GM21360 (cell line): ENCODE measurements around the gene SPESP1.

Experiments used
- ATAC-seq: cut with Tn5 transposase; IDR thresholded peaks from one replicate; pipeline ENCODE4 v1.9.1; 2021; ENCODE audit warnings: mild to moderate bottlenecking, moderate library complexity; ENCODE audit not compliant: unreplicated experiment

Gene SPESP1

DNA sequence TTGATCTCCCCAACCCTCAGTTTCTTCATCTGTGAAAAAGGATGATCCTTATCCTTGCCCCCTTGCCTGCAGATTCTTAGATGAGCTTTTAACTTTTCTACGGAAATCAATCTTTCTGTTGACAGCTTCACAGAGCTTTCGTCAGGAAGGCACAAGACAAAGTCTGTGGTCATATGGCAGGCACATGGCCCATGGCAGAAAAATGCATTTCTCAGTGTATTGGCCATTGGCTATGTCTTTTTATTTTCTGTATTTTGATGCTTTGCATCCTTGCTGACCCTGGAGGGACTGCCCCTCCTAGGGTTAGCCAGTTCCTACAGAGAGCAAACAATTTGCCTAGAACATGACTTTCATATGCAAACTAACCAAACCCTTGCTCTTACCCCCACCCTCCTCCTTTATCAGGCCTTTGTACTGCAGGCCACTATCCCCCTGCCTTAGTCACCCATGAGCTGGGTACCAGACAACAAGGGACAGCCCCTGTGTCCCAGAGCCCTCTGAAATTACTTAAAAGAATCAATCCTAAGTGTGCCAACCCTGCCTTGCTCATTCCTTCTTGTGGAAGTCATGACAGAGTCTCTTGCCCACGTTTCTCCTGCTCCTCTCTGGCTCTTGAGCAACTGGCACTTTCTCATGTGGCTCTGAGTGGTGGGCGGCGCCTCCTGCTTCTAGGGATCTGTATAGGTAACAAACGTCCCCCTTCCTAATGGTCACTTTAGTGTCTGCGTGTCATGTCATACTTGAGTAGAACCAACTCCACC, 60.1 kb downstream of the SPESP1 start:
- no peak for ATAC-seq

DNA sequence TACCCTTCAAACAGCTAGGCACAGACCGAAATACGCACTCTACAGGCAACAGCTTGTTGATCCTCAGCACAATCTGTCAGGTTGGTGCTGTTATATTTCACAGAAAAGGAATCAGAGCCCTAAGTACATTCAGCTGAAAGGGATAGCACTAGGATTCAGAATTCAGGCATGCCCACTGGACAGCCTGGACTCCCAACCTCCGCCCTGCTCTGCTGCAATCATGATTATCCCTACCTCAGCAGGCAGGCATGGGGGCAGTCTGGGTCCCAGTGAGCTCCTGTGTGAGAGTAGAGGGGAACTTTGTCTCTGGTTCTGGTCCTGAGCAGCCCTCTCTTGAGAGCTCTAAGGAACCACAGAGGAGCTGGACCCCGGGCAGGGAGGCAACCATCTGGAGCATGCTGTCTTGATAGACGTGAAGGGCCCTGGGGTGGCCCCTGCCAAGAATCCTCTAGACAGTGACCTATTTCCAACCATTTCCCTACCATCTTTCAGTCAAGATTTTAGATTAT, 60.7 kb downstream of the SPESP1 start:
- ATAC-seq, result no peak

DNA sequence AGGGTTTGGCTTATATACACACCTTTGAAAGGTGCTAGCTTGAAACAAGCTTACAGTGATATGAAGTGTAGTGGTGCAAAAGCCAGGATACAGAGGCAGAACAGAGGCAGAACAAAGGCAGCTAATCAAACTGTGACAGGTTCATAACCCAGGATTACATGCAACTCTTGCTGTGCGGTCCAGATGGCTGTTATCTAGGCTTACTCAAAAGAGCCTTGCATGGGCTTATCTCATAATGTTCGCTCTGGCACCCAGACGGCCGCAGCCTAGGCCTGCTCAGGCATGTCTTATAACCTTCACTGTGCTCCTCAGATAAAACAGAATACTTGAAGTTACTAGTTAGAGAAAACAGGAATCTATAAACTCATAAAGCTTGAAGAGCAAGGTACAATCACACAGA, 61.4 kb downstream of the SPESP1 start:
- ATAC-seq, result no peak

DNA sequence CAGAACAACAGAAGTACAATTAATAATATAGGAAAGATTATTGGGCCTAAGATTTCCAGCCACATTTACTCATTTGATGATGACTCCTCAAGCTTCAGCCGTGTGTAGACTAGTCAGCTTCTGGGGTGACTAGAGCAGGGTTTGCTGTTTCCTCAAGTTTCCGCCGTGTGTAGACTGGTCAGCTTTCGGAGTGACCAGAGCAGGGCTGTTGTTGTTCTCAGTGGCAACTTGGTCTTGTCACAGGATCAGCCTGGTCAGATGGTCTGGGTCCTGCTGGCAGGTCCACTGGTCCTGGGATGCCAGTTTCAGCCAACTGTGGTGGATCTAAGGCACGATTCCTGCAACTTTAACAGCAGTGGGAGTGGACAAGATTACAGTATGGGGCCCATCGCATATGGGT, 62.4 kb downstream of the SPESP1 start:
- ATAC-seq, result no peak

DNA sequence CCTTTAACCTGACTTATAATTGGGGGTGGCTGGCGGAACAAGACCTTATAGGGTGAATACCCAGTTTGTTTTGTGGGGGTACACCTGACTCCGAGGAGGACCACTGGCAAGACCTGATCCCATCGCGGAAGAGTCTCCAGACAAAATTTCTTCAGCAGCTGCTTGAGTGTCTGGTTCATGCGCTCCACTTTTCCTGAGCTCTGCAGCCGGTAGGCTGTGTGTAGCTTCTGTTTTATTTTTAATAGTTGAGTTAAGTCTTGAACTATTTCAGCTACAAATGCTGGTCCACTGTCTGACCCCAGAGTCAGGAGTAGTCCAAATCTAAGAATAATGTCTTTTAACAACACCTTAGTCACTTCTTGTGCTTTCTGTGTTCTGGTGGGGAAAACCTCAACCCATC, 63.0 kb downstream of the SPESP1 start:
- no peak for ATAC-seq

DNA sequence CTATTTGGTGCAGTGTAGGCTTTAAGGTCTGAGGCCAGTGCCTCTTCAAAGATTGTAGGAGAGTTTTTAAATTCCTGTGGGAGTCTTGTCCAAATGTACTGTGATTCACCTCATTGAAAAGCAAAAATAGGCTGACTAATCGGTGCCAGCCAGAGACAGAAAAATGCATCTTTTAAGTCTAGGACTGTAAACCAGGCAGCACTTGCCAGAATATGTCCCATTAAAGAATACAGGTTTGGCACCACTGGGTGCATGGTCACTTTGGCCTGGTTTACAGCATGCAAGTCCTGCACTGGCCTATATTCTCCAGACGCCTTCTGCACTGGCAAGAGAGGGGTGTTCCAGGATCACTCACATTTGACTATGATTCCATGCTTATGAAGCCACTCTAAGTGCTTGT, 63.8 kb downstream of the SPESP1 start:
- no peak for ATAC-seq

DNA sequence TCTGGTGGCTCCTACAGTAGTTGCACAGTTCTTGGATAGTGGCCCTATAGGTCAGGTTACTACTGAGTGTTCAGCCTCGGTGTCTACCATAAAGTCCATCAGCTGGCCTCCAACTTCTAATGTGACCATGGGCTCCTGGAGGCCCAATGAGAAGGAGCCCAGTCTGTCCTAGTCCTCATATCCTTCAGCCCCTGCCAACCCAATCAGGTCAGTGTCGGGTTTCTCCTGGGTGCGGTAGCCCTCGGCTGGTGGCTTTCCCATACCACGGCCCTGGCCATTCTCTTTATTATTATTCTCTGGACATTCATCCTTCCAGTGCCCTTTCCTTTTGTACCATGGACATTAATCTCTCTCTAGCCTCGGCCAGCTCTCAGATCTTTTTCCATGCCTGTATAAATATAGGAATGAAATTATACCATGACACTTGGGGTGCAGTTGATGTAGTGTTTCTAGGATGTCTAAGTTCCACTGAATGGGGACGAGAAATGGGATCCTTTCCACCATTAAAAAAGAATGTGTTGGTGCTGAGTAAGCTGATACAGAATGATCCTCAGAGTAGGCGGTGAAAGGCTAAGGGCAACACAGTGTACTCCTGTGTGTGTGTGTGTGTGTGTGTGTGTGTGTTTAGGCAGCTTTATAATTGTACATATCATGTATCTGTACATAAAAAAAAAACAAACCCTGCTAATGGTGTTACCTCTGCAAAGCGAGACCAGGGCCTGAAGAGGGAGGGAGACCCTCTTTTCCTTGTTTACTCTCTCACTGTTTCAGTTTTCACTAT, 64.8 kb downstream of the SPESP1 start:
- no peak for ATAC-seq
